H1 (cell line): ENCODE measurements around the gene ADGRG2. TPM values are rescaled to one million over a fixed set of nuclear protein-coding genes. Genes with fewer than 3 reads are reported as not detected.

ENCODE experiments used
- CTCF ChIA-PET: fragments of 300-600 bp; sonication (Branson Sonifier 250); formaldehyde crosslinking; loops from one replicate; lab custom pipeline; 2021; ENCODE audit not compliant: partially characterized antibody; lab: Charles Lee
- POLR2A ChIA-PET: fragments of 300-600 bp; sonication (Branson Sonifier 250); formaldehyde crosslinking; loops from one replicate; lab custom pipeline; 2021; ENCODE audit warnings: inconsistent platforms; ENCODE audit not compliant: partially characterized antibody; lab: Charles Lee
- DNase-seq, 2 experiments: peaks; one replicate each; pipeline versions ENCODE4 v3.0.0 to v3.0.0-alpha.2; 2010 to 2022; ENCODE audit warnings: low spot score in 2 of 2, low read depth in 1 of 2, mixed read lengths in 1 of 2
- FAIRE-seq: peaks from 2 replicates; lab custom pipeline; 2011; peaks lifted over from hg19 to GRCh38; lab: Jason Lieb, UNC
- H2AFZ ChIP-seq: 2 replicates; pipeline ENCODE4 v1.8.1; 2012; ENCODE audit warnings: low read length, inconsistent platforms
- H2AK5ac ChIP-seq: 2 replicates; pipeline ENCODE4 v1.6.1; 2013; ENCODE audit warnings: low read depth, low read length
- H2BK120ac ChIP-seq: replicated peaks from 2 replicates; pipeline ENCODE3; 2013; ENCODE audit warnings: low read depth, low read length, inconsistent platforms
- H2BK12ac ChIP-seq: 2 replicates; pipeline ENCODE4 v1.6.1; 2013; ENCODE audit warnings: low read depth, low read length
- H2BK15ac ChIP-seq: 2 replicates; pipeline ENCODE4 v1.6.1; 2013; ENCODE audit warnings: low read length
- H2BK20ac ChIP-seq: 2 replicates; pipeline ENCODE4 v1.6.1; 2013; ENCODE audit warnings: low read length
- H2BK5ac ChIP-seq: 2 replicates; pipeline ENCODE4 v1.6.1; 2013; ENCODE audit warnings: low read depth, low read length
- H3K14ac ChIP-seq: 2 replicates; pipeline ENCODE4 v1.6.1; 2013; ENCODE audit warnings: inconsistent platforms; ENCODE audit not compliant: insufficient read length
- H3K18ac ChIP-seq: 2 replicates; pipeline ENCODE4 v1.6.1; 2013; ENCODE audit warnings: low read length; ENCODE audit errors: extremely low read depth
- H3K23ac ChIP-seq: 2 replicates; pipeline ENCODE4 v1.6.1; 2013; ENCODE audit warnings: inconsistent platforms; ENCODE audit not compliant: insufficient read length
- H3K23me2 ChIP-seq: 2 replicates; pipeline ENCODE4 v1.6.1; 2013; ENCODE audit warnings: low read depth, low read length
- H3K27ac ChIP-seq: 2 replicates; pipeline ENCODE4 v1.6.1; 2011; ENCODE audit warnings: low read depth, low read length, inconsistent platforms
- H3K27me3 ChIP-seq, 4 experiments: replicated peaks in 1 of 4; 1 replicate in 1 of 4; 2 replicates in 3 of 4; pipeline versions ENCODE4 v1.6.1 to v1.8.1; 2011 to 2013; ENCODE audit warnings: low read length in 3 of 4, mild to moderate bottlenecking in 3 of 4, inconsistent platforms in 2 of 4, mixed read lengths in 2 of 4, moderate library complexity in 1 of 4; ENCODE audit not compliant: control insufficient read depth in 3 of 4, insufficient read depth in 3 of 4; ENCODE audit errors: extremely low read depth in 1 of 4
- H3K36me3 ChIP-seq, 4 experiments: 2 replicates each; pipeline versions ENCODE4 v1.6.1 to v1.8.1; 2011 to 2013; ENCODE audit warnings: mild to moderate bottlenecking in 4 of 4, low read length in 3 of 4, moderate library complexity in 2 of 4, control low read depth in 1 of 4, inconsistent platforms in 1 of 4; ENCODE audit not compliant: insufficient read depth in 4 of 4, control insufficient read depth in 2 of 4
- H3K4ac ChIP-seq: replicated peaks from 2 replicates; pipeline ENCODE3; 2013; ENCODE audit warnings: low read length, low read depth, mixed read lengths, inconsistent platforms; ENCODE audit not compliant: insufficient read length
- H3K4me1 ChIP-seq, 4 experiments: replicated peaks in 1 of 4; 1 replicate in 1 of 4; 2 replicates in 3 of 4; pipeline versions ENCODE4 v1.6.1 to v1.8.1; 2011 to 2013; ENCODE audit warnings: low read length in 3 of 4, inconsistent platforms in 2 of 4, mixed read lengths in 1 of 4; ENCODE audit not compliant: insufficient read depth in 4 of 4, control insufficient read depth in 3 of 4
- H3K4me2 ChIP-seq, 2 experiments: 2 replicates each; pipeline versions ENCODE4 v1.6.1 to v1.8.1; 2011 to 2013; ENCODE audit warnings: low read depth in 2 of 2, low read length in 2 of 2, control low read depth in 1 of 2, inconsistent platforms in 1 of 2, mild to moderate bottlenecking in 1 of 2; ENCODE audit not compliant: insufficient read depth in 1 of 2
- H3K4me3 ChIP-seq, 4 experiments: fragments of 200-600, 300-600 bp in 1 of 4; sonication (generic), shearing (Covaris generic), sonication (Bioruptor Twin) in 1 of 4; 2 replicates each; pipeline versions ENCODE4 v1.5.1 to v1.8.1; 2011 to 2016; ENCODE audit warnings: low read length in 4 of 4, low read depth in 3 of 4, control low read depth in 2 of 4, inconsistent platforms in 2 of 4, mild to moderate bottlenecking in 2 of 4, mixed read lengths in 1 of 4, moderate library complexity in 1 of 4; ENCODE audit not compliant: insufficient read depth in 2 of 4; ENCODE audit errors: extremely low read depth in 1 of 4
- H3K56ac ChIP-seq: replicated peaks from 2 replicates; pipeline ENCODE3; 2013; ENCODE audit warnings: low read depth, mild to moderate bottlenecking, mixed read lengths, low read length, inconsistent platforms; ENCODE audit not compliant: insufficient read length
- H3K79me1 ChIP-seq: 2 replicates; pipeline ENCODE4 v1.6.1; 2013; ENCODE audit warnings: low read depth, low read length, control low read depth
- H3K79me2 ChIP-seq, 2 experiments: 2 replicates each; pipeline versions ENCODE4 v1.6.1 to v1.8.1; 2012 to 2013; ENCODE audit warnings: low read length in 2 of 2, mild to moderate bottlenecking in 2 of 2, inconsistent platforms in 1 of 2; ENCODE audit not compliant: insufficient read depth in 2 of 2, control insufficient read depth in 1 of 2
- H3K9ac ChIP-seq, 4 experiments: replicated peaks in 1 of 4; 1 replicate in 1 of 4; 2 replicates in 3 of 4; pipeline versions ENCODE4 v1.6.1 to v1.8.1; 2011 to 2013; ENCODE audit warnings: low read depth in 3 of 4, low read length in 3 of 4, control low read depth in 2 of 4, mild to moderate bottlenecking in 2 of 4, moderate library complexity in 2 of 4, inconsistent platforms in 1 of 4; ENCODE audit errors: extremely low read depth in 1 of 4
- H3K9me3 ChIP-seq, 2 experiments: 2 replicates each; pipeline versions ENCODE4 v1.6.1 to v1.8.1; 2012 to 2013; ENCODE audit warnings: mild to moderate bottlenecking in 2 of 2, moderate library complexity in 2 of 2, control low read depth in 1 of 2, inconsistent platforms in 1 of 2, low read depth in 1 of 2, low read length in 1 of 2, mixed read lengths in 1 of 2; ENCODE audit not compliant: insufficient read depth in 2 of 2
- H4K20me1 ChIP-seq, 2 experiments: replicated peaks in 1 of 2; 2 replicates each; pipeline versions ENCODE3 to v1.8.1; 2011 to 2013; ENCODE audit warnings: inconsistent platforms in 2 of 2, low read length in 2 of 2, mild to moderate bottlenecking in 1 of 2; ENCODE audit not compliant: insufficient read depth in 2 of 2, control insufficient read depth in 1 of 2
- H4K5ac ChIP-seq: 2 replicates; pipeline ENCODE4 v1.6.1; 2013; ENCODE audit warnings: low read length, low read depth, mixed read lengths, inconsistent platforms; ENCODE audit not compliant: insufficient read length
- H4K8ac ChIP-seq: 2 replicates; pipeline ENCODE4 v1.8.0; 2013; ENCODE audit warnings: mild to moderate bottlenecking, moderate library complexity, low read length, inconsistent platforms; ENCODE audit not compliant: insufficient read depth; ENCODE audit errors: extremely low read depth
- H4K91ac ChIP-seq: replicated peaks from 2 replicates; pipeline ENCODE3; 2013; ENCODE audit warnings: low read length, mixed read lengths, inconsistent platforms; ENCODE audit not compliant: insufficient read length
- CBX5 ChIP-seq: fragments of 300-800, 300-1000 bp; sonication (generic); IDR thresholded peaks from 2 replicates; pipeline ENCODE4 v1.7.1; 2016; ENCODE audit warnings: antibody characterized with exemption, low read length, low read depth
- CBX8 ChIP-seq: fragments of 300-800, 300-1000 bp; sonication (generic); IDR thresholded peaks from 2 replicates; pipeline ENCODE4 v1.7.1; 2016; ENCODE audit warnings: low read depth, low read length, borderline replicate concordance
- FOSL1 ChIP-seq: IDR thresholded peaks from 2 replicates; pipeline ENCODE4 v1.6.1; 2011; ENCODE audit warnings: mild to moderate bottlenecking, low read depth, low read length, moderate library complexity; ENCODE audit not compliant: insufficient read depth
- GTF2F1 ChIP-seq: IDR thresholded peaks from 2 replicates; pipeline ENCODE4 v1.6.1; 2012; ENCODE audit warnings: low read depth, low read length, improper control_type of control experiment, borderline replicate concordance
- KDM4A ChIP-seq: IDR thresholded peaks from one replicate; pipeline ENCODE4 v1.7.1; 2012; ENCODE audit warnings: low read depth, mild to moderate bottlenecking, moderate library complexity, low read length, inconsistent platforms; ENCODE audit not compliant: severe bottlenecking
- POU5F1 ChIP-seq: IDR thresholded peaks from 2 replicates; pipeline ENCODE4 v1.6.1; 2011; ENCODE audit warnings: low read depth, mild to moderate bottlenecking, low read length, moderate library complexity
- TBP ChIP-seq: IDR thresholded peaks from 2 replicates; pipeline ENCODE4 v1.6.1; 2011; ENCODE audit warnings: low read depth, low read length, improper control_type of control experiment
- TCF12 ChIP-seq: IDR thresholded peaks from 2 replicates; pipeline ENCODE4 v1.6.1; 2011; ENCODE audit warnings: low read depth, mild to moderate bottlenecking, low read length
- TEAD4 ChIP-seq: IDR thresholded peaks from 2 replicates; pipeline ENCODE4 v1.6.1; 2012; ENCODE audit warnings: low read depth, low read length, inconsistent platforms, mixed read lengths
- WGBS, 2 experiments: shearing (Covaris generic) in 1 of 2; methylation state at CpG; one replicate each; pipeline versions ENCODE4 v1.1.6 to v1.1.7; 2013 to 2015; ENCODE audit warnings: low lambda C conversion rate in 2 of 2, mixed read lengths in 2 of 2, inconsistent platforms in 1 of 2, low coverage in 1 of 2, missing lambda C conversion rate in 1 of 2; ENCODE audit not compliant: insufficient replicate concordance in 2 of 2, insufficient coverage in 1 of 2, insufficient read length in 1 of 2; ENCODE audit errors: extremely low coverage in 1 of 2, missing lambda C conversion rate in 1 of 2; 5-methylcytosine and 5-hydroxymethylcytosine counted together
- polyA plus RNA-seq, 7 experiments: library from polyadenylated mRNA; depleted of rRNA in 3 of 7; stranded (reverse) in 5 of 7; unstranded in 2 of 7; fragments of >200 nt in 5 of 7; fragments of 200-250 nt in 2 of 7; gene quantifications; 1 replicate in 5 of 7; 2 replicates in 1 of 7; 4 replicates in 1 of 7; pipeline versions ENCODE4 v1.2.1 to v1.2.3, GENCODE V29; 2011 to 2013; ENCODE audit warnings: missing spikeins in 2 of 7, mixed read lengths in 2 of 7
- total RNA-seq: library from RNA; stranded (reverse); fragmentation: NEBNext Ultra II Directional; extraction: Animal tissue kit (Norgen Biotek cat#: 25700); gene quantifications from 2 replicates; pipeline ENCODE4 v1.2.1, GENCODE V29; 2021
- TF ChIP-seq, protein P1 (sequence below): IDR thresholded peaks from 2 replicates; pipeline ENCODE4 v1.6.1; 2012; ENCODE audit warnings: inconsistent platforms
- TF ChIP-seq, protein P2 (sequence below): IDR thresholded peaks from 2 replicates; pipeline ENCODE4 v1.6.1; 2011; ENCODE audit warnings: low read depth, mild to moderate bottlenecking, low read length; ENCODE audit not compliant: insufficient read depth
- TF ChIP-seq, protein P3 (sequence below): IDR thresholded peaks from 2 replicates; pipeline ENCODE4 v1.6.1; 2012; ENCODE audit warnings: inconsistent platforms

The ADGRG2 gene
- total and polyA plus RNA-seq, 2 of the 8 experiments (the other 6 are each of a cell fraction or from before 2014, with no cell fraction given) = 8.9 to 13.3 TPM

DNA sequence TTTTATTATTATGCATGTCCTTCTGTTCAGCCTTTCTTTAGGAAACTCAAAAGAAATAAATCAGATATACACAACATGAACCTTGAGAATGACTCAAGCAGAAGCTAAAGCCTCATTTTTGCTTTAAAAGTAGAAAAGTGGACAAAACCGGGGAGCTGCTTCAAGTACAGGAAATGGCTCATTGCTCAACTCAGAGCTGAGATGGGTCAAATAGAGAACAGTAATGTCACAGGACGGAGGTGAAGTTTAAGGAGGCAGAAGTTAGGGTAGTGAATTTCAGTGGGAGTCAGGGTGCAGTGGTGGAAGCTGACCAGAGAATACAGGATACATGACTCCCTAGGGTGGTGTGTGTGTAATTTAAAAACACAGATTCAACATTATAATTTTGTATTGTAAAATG lies 160.6 kb downstream of the ADGRG2 start:
- CTCF ChIA-PET = interaction anchor here (0.6 kb wide), 1 partner anchor 1170 kb away, joined by 4 read pairs; no protein-coding TSS in a partner anchor
- POLR2A ChIA-PET = no interaction called here

More for the DNA sequence above, 160.6 kb downstream of the ADGRG2 start:
- FAIRE-seq (no peak), DNase-seq (no peak)
- Histone ChIP-seq H3K4me2 (no peak overlapping the region), H3K23ac (no peak overlapping the region), H4K20me1 (peaks cover 0 to 2% of the 10 kb centered on the region in 2 experiments), H2AK5ac (no peak overlapping the region), H2AFZ (no peak overlapping the region), H3K27me3 (no peaks in the 10 kb centered on the region), H3K23me2 (no peaks in the 10 kb centered on the region), H3K56ac (no peak overlapping the region), H4K91ac (no peak overlapping the region), H2BK12ac (no peak overlapping the region), H3K9me3 (no peaks in the 10 kb centered on the region), H4K8ac (no peak overlapping the region), H3K36me3 (no peaks in the 10 kb centered on the region; a peak in 1 of 8 replicates), H3K79me2 (no peaks in the 10 kb centered on the region), H3K9ac (no peak overlapping the region), H3K4me3 (no peak overlapping the region), H3K18ac (no peak overlapping the region), H2BK15ac (no peak overlapping the region), H4K5ac (no peak overlapping the region), H3K79me1 (no peaks in the 10 kb centered on the region), H3K4ac (no peak overlapping the region), H2BK20ac (no peak overlapping the region), H2BK5ac (no peak overlapping the region), H2BK120ac (no peak overlapping the region), H3K14ac (no peak overlapping the region), H3K4me1 (no peaks in the 10 kb centered on the region), H3K27ac (no peak overlapping the region)
- TF ChIP-seq CBX8 (no peak), TEAD4 (no peak), FOSL1 (no peak), TBP (no peak), TCF12 (no peak), CBX5 (no peak), POU5F1 (no peak), KDM4A (no peak), GTF2F1 (no peak)
- TF ChIP-seq, protein P1, sequence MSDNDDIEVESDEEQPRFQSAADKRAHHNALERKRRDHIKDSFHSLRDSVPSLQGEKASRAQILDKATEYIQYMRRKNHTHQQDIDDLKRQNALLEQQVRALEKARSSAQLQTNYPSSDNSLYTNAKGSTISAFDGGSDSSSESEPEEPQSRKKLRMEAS = no peak
- TF ChIP-seq, protein P2, sequence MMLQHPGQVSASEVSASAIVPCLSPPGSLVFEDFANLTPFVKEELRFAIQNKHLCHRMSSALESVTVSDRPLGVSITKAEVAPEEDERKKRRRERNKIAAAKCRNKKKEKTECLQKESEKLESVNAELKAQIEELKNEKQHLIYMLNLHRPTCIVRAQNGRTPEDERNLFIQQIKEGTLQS = no peak
- TF ChIP-seq, protein P3, sequence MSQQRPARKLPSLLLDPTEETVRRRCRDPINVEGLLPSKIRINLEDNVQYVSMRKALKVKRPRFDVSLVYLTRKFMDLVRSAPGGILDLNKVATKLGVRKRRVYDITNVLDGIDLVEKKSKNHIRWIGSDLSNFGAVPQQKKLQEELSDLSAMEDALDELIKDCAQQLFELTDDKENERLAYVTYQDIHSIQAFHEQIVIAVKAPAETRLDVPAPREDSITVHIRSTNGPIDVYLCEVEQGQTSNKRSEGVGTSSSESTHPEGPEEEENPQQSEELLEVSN = no peak
- WGBS, 2 experiments = 85% methylated on average over 2 of the region's 2 CpGs; no CpG with 5 or more reads in 1 of the 2 experiments
